ENCODE results near the gene AGAP1. TPM values are rescaled to one million over a fixed set of nuclear protein-coding genes. Genes with fewer than 3 reads are reported as not detected.

Gene AGAP1
- total and polyA plus RNA-seq, 2 donors (not counting 3 experiments of a cell fraction or from before 2014, with no cell fraction given): 10.2 to 20.9 TPM

- BruUV-seq (replicated peaks): no TSS peak
- H2AFZ ChIP-seq (ENCODE audit: low read depth, low read length): no peak overlapping the region
- no peak overlapping the region for H3K9ac ChIP-seq (replicated peaks; ENCODE audit: extremely low read depth, insufficient read depth, low read length)
- no peaks in the 10 kb centered on the region for H3K9me1 ChIP-seq (replicated peaks; ENCODE audit: control insufficient read depth, extremely low read depth, insufficient read depth, low read length)
- H3K27ac ChIP-seq (ENCODE audit: insufficient read depth, low read depth, low read length): no peak overlapping the region
- H3K4me2 ChIP-seq (ENCODE audit: insufficient read depth, low read length): no peak overlapping the region
- H3K27me3 ChIP-seq (ENCODE audit: control insufficient read depth in 2 of 2, insufficient read depth in 2 of 2, low read length in 2 of 2): no peaks in the 10 kb centered on the region
- TF ChIP-seq EZH2 (IDR thresholded peaks at IDR 0.05; ENCODE audit: borderline replicate concordance, low read depth, low read length, severe bottlenecking): no peak
- no peak for TF ChIP-seq POLR2AphosphoS5 (IDR thresholded peaks at IDR 0.05; ENCODE audit: insufficient read depth, low read depth, low read length)
- TF ChIP-seq POLR2A (IDR thresholded peaks at IDR 0.05; ENCODE audit: low read depth, low read length): no peak
- no peak for TF ChIP-seq CTCF (IDR thresholded peaks at IDR 0.05; ENCODE audit: extremely low read depth in 1 of 2, insufficient read depth in 1 of 2, low read depth in 1 of 2, low read length in 2 of 2)
- TF ChIP-seq FOS (IDR thresholded peaks at IDR 0.05; ENCODE audit: borderline replicate concordance, insufficient read depth, low read length): no peak
- TF ChIP-seq GATA2 (IDR thresholded peaks at IDR 0.05; ENCODE audit: insufficient read depth, insufficient read length, low read depth, low read length): no peak
- no peak for TF ChIP-seq MAX (IDR thresholded peaks at IDR 0.05; ENCODE audit: insufficient read depth, insufficient read length)
- no peak for TF ChIP-seq JUN (IDR thresholded peaks at IDR 0.05; ENCODE audit: borderline replicate concordance, insufficient read depth, insufficient read length, low read depth)
- TF ChIP-seq MYC (IDR thresholded peaks at IDR 0.05; ENCODE audit: low read depth, low read length): no peak
- intact Hi-C loops (cut with micrococcal nuclease): no loop called here
- no peaks in the 10 kb centered on the region for H3K9me3 ChIP-seq (replicated peaks; ENCODE audit: control insufficient read depth, insufficient read depth, low read length)
- H3K79me2 ChIP-seq (ENCODE audit: control insufficient read depth, insufficient read depth, low read length): no peaks in the 10 kb centered on the region
- no peaks in the 10 kb centered on the region for H3K4me1 ChIP-seq (ENCODE audit: control insufficient read depth, extremely low read depth, insufficient read depth, low read length)
- POLR2A ChIA-PET: no interaction called here
- no peak overlapping the region for H3K4me3 ChIP-seq (replicated peaks in 1 of 3; ENCODE audit: insufficient read depth in 1 of 3, low read depth in 1 of 3, low read length in 3 of 3)
- H4K20me1 ChIP-seq (replicated peaks; ENCODE audit: control insufficient read depth, extremely low read depth, insufficient read depth, low read length): no peaks in the 10 kb centered on the region
- dilution Hi-C loops (cut with MboI; ENCODE audit: extremely low pct_ligation_motif_present, low sequenced_read_pairs): no loop called here
- DNase-seq (ENCODE audit: low read depth, low spot score) (no peak), FAIRE-seq (no peak)
- H3K36me3 ChIP-seq (ENCODE audit: control insufficient read depth in 2 of 2, extremely low read depth in 1 of 2, insufficient read depth in 2 of 2, low read length in 2 of 2): no peaks in the 10 kb centered on the region
- CTCF ChIA-PET: no interaction called here
Observed at GRCh38 chr2:236034974-236035373, 541.1 kb downstream of the AGAP1 start.

Data from endothelial cell of umbilical vein (primary cell).